Cardiac muscle cell (in vitro differentiated cells and primary cell): Measurements from ENCODE around the gene GFRA3. TPM values are rescaled to one million over a fixed set of nuclear protein-coding genes. Genes with fewer than 3 reads are reported as not detected.

Source experiments
- DNase-seq, 2 donors: peaks; one replicate each; pipeline versions ENCODE4 v3.0.0 to v3.0.0-alpha.2; 2010 to 2017; ENCODE audit warnings: low read depth in 1 of 2, low spot score in 1 of 2
- H3K27ac ChIP-seq: fragments of 200-600 bp; sonication (generic); 2 replicates; pipeline ENCODE4 v1.5.1; 2016
- H3K27me3 ChIP-seq: fragments of 200-600 bp; sonication (generic); 2 replicates; pipeline ENCODE4 v1.6.0; 2016; ENCODE audit warnings: control low read depth
- H3K36me3 ChIP-seq: fragments of 200-600 bp; sonication (generic); 2 replicates; pipeline ENCODE4 v1.5.1; 2016; ENCODE audit warnings: control low read depth
- H3K4me1 ChIP-seq: fragments of 200-600 bp; sonication (generic); 2 replicates; pipeline ENCODE4 v1.8.1; 2017; ENCODE audit warnings: low read depth, mild to moderate bottlenecking, mixed run types
- H3K4me3 ChIP-seq: fragments of 200-600 bp; sonication (generic); 2 replicates; pipeline ENCODE4 v1.5.1; 2016; ENCODE audit warnings: mild to moderate bottlenecking
- H3K9me3 ChIP-seq: fragments of 200-600 bp; sonication (generic); 2 replicates; pipeline ENCODE4 v1.5.1; 2017; ENCODE audit warnings: low read depth, mild to moderate bottlenecking, control low read depth
- CTCF ChIP-seq: IDR thresholded peaks from 2 replicates; pipeline ENCODE4 v1.5.1; 2012; ENCODE audit warnings: low read depth, mild to moderate bottlenecking, low read length
- polyA plus RNA-seq: library from polyadenylated mRNA; unstranded; fragments of >200 nt; fragmentation: Nextera tagmentation; extraction: Ambion mirVana; gene quantifications from 2 replicates; pipeline ENCODE4 v1.2.1, GENCODE V29; 2016
- total RNA-seq: library from RNA; depleted of rRNA; stranded (reverse); fragments of >200 nt; gene quantifications from 2 replicates; pipeline ENCODE4 v1.2.3, GENCODE V29; 2016

The GFRA3 gene
- total and polyA plus RNA-seq, 2 experiments from 2014 or later, result 0.39 to 0.51 TPM

DNA sequence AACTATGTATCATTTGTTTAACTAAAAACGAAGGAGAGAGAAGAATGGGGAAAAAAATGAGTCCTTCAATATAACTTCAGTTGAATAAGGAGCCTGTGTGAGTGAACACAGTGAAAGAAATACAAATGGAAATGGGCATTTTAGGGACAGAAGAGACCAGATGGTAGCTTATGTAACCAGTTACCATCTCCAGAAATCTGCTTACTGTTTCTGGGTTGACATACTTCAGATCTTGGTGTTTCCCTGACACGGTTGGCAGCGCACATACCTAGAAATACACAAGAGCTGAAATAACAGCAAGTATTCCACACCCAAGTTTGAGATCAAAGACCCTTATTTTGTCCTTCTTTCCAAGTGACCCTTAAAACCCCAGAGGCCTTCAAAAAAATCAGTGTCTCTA, 14.9 kb upstream of the GFRA3 start:
- TF ChIP-seq CTCF, result no peak
- Histone ChIP-seq H3K9me3 (no peaks in the 10 kb centered on the region), H3K27ac (no peak overlapping the region), H3K4me1 (no peaks in the 10 kb centered on the region), H3K27me3 (no peaks in the 10 kb centered on the region), H3K36me3 (no peaks in the 10 kb centered on the region), H3K4me3 (no peak overlapping the region)
- no peak for DNase-seq

GRCh38 chr5:138287246-138287645, 12.8 kb upstream of the GFRA3 start:
- TF ChIP-seq CTCF, result no peak

GRCh38 chr5:138282920-138283742, 8.7 kb upstream of the GFRA3 start:
- Histone ChIP-seq H3K27me3 (no peaks in the 10 kb centered on the region), H3K36me3 (no peaks in the 10 kb centered on the region), H3K9me3 (no peaks in the 10 kb centered on the region), H3K4me3 (no peak overlapping the region), H3K27ac (no peak overlapping the region), H3K4me1 (no peaks in the 10 kb centered on the region)
- TF ChIP-seq CTCF, result peak; percentile 78
- peak; percentile 58 to 83 for DNase-seq

More at GRCh38 chr5:138287246-138287645, 12.8 kb upstream of the GFRA3 start:
- no peak overlapping the region for H3K4me3 ChIP-seq
- no peak overlapping the region for H3K27ac ChIP-seq
- no peaks in the 10 kb centered on the region for H3K9me3 ChIP-seq
- H3K36me3 ChIP-seq, result no peaks in the 10 kb centered on the region
- no peaks in the 10 kb centered on the region for H3K27me3 ChIP-seq
- H3K4me1 ChIP-seq, result no peaks in the 10 kb centered on the region
- DNase-seq, result no peak

DNA sequence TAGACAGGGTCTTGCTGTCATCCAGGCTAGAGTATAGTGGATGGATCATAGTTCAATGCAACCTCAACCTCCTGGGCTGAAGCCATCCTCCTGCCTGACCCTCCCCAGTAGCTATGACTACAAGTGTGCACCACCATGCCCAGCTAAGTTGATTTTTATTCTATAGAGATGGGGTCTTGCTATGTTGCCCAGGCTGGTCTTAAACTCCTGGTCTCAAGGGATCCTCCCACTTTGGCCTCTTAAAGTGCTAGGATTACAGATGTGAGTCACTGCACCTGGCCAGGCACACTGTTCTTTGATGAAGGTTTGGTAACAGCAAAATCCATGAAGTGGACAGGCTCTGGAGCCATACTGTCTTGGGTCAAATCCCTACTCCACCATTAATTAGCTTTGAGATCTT, 6.5 kb upstream of the GFRA3 start:
- no peak for TF ChIP-seq CTCF
- no peaks in the 10 kb centered on the region for H3K4me1 ChIP-seq
- no peak for DNase-seq

GRCh38 chr5:138276402-138277054, 2.1 kb upstream of the GFRA3 start:
- TF ChIP-seq CTCF, result no peak
- no peak overlapping the region for H3K4me3 ChIP-seq
- H3K9me3 ChIP-seq, result no peaks in the 10 kb centered on the region
- peaks cover 20% of the 10 kb centered on the region for H3K27me3 ChIP-seq
- no peak overlapping the region for H3K27ac ChIP-seq
- no peaks in the 10 kb centered on the region for H3K36me3 ChIP-seq
- H3K4me1 ChIP-seq, result no peaks in the 10 kb centered on the region
- no peak for DNase-seq

More for the DNA sequence above, 6.5 kb upstream of the GFRA3 start:
- H3K9me3 ChIP-seq, result no peaks in the 10 kb centered on the region
- no peaks in the 10 kb centered on the region for H3K36me3 ChIP-seq
- H3K27ac ChIP-seq, result no peak overlapping the region
- no peaks in the 10 kb centered on the region for H3K27me3 ChIP-seq
- H3K4me3 ChIP-seq, result no peak overlapping the region
